Activated naive CD4-positive, alpha-beta T cell treated with anti-CD3 and anti-CD28 coated beads, Interleukin-2, amount 50 U/mL, for 16 hours (primary cell): ENCODE measurements around the gene TRABD2A.
"Not testable (repeated sequence)": the region's sequence is repeated elsewhere in the genome, so short reads cannot be mapped to it uniquely, and the experiment has no call there.

Source experiments
- DNase-seq: peaks from one replicate; pipeline ENCODE4 v3.0.0-alpha.2; 2020

TRABD2A gene

DNA sequence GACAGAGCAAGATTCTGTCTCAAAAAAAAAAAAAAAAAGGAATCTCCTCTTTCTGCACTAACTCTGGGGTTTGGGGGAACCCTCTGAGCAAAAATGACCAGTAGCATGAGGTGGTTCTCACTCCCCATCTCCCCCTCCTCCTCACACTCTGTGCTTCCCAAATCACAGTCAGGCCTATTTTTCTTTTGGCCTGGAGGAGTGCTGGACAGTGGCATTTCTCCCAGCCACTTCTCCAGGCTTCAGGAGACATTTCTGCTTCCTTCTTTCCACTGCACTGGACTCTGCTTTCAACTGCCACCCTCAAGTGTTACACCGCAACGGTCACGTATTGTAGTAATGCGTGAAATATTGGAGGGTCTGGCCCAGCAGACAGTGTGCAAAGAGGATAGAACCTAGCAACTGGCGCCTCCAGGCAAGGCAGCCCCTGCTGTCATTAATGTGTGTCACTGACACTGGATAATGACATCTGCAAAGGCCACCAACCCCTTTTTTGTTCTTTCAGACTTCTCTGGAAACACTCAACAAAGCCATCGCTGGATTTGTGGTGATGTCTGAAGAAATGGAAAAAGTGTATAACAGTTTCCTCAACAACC, 68.9 kb downstream of the TRABD2A start:
- no peak for DNase-seq

DNA sequence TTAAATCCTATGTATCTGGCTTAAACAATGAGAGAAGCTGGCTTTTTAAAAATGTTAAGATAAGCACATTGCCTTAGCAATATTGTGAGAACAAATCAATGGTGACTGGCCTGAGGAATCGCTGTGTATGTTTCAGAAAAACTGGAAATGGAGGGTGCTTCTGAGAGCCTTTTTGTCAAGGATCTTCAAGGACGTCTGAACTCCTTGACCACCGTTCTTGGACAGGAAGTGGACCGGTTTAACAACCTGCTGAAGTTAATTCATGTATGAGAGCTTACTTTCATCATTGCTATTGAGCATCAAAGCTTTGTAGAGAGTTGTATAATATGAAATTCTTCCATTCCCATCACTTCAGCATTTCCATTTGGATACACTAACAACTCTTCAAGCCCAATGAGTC, 72.6 kb downstream of the TRABD2A start:
- DNase-seq = no peak

DNA sequence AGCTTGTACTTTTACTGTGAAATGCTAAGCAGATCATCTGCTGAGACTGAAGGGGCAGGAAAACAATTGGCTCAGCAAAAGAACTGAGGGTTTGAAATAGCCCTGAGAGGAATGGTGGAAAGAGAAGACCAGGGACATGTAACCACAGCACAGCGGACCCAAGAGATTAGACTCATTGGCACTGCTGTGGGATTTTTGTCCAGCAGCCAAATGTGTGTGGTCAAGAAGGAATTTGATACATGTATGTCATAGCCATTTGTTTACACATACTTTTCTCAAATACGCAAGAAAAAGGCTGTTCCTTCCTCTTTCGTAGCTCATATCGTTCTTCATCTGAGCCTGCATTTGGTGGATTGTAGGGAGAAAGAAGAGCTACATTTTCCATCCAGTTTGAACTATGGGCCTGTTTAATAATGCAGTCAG, 73.8 kb downstream of the TRABD2A start:
- no peak for DNase-seq

DNA sequence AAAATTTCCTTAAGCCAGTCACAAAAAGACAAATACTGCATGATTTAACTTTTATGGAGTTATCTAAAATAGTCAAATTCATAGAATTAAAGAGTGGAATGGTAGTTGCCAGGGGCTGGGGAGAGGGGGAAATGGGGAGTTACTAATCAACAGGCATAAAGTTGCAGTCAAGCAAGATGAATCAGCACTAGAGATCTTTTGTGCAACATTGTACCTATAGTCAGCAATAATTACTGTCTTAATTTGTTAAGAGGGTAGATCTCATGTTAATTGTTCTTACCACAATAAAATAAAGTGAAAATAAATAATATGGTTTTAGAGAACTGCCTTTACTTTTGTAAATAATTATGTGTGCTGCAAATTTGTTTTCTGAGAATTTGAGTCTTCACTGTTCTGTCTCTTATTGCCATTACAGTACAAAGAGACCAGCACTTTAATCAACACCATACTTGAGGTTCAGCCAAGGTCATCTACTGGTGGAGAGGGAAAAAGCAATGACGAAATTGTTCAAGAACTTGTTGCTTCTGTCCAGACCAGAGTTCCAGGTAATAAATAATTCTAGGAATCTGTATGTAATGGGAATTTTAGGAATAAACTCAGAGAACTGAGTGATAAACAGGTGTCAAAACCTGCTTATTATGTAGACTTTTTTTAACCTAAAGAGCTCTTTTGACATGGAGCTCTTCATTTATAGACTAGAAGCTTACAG, 75.5 kb downstream of the TRABD2A start:
- DNase-seq = no peak

- no peak for DNase-seq
These were observed 79.1 kb downstream of the TRABD2A start for GRCh38 chr2:84801811-84802210.

DNA sequence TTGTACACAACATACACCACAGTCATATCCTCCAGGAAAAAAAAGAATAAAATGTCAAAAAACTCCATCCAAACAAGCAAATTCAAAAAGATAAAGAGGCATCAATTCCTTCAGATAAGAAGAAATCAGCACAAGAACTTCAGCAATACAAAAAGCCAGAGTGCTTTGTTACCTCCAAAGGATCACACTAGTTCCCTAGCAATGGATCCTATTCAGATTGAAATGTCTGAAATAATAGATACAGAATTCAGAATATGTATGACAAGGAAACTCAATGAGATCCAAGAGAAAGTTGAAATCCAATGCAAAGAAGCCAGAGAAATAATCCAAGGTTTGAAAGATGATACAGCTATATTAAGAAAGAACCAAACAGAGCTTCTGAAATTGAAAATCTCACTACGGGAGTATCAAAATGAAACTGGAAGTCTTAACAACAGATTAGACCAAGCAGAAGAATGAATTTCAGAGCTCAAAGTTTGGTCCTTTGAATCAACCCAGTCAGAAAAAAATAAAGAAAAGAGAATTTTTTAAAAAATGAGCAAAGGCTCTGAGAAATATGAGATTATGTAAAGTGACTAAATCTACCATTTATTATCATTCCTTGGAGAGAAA, 80.6 kb downstream of the TRABD2A start:
- DNase-seq = no peak

- no peak for DNase-seq
These were observed 81.1 kb downstream of the TRABD2A start for GRCh38 chr2:84799772-84800171.

- DNase-seq = no peak
These were observed 83.6 kb downstream of the TRABD2A start for GRCh38 chr2:84797271-84797670.

DNA sequence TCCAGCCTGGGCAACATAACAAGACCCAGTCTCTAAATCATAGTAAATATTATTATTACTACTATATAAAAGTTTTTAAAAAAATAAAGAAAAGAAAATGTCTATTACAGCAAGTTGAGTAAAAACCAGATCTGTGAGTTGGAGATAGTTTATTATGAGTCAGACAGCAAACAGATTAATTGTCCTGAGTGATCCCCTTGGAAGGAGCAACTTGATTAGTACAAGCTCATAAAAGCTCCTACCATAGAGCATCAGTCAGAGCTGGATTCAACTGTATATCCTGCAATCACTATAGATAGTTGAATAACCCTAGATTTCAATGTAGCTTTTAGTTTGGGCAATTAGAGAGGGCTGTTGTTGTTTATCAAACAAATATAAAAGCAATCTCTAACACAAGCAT, 84.1 kb downstream of the TRABD2A start:
- DNase-seq = no peak

DNA sequence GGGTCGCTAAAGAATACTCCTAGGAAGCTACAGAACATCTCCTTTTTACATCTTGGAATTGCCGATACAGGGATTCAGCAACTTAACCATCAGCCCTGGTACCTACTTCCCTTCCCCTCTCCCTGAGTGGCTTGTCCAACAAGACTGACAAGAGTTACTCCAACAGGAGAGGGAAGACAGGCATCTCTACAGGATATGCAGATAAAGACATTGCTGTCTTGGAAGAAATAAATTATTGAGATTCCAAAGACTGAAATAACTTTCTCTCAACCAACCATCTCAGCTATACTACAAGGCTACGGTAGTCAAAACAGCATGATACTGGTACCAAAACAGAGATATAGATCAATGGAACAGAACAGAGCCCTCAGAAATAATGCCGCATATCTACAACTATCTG, 87.2 kb downstream of the TRABD2A start:
- no peak for DNase-seq

GRCh38 chr2:84792856-84793522, 87.9 kb downstream of the TRABD2A start:
- no peak for DNase-seq

DNA sequence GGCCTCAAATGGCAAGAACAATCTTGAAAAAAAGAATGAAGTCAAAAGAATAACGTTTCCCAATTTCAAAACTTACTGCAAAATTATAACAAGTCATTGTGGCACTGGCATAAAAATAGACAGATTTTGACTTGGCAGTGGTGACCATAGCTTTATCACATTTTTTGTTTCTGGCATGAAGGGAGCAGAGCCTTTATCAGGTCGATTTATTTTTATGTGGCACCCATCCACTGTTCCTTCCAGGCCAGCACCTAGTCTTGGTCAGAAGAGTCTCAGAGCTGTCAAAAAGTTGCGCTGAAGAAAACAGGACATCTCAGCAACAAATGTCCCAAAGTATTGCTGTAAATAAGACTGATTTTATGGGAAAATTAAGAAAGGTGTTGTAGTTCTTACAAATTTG, 92.4 kb downstream of the TRABD2A start:
- no peak for DNase-seq

DNA sequence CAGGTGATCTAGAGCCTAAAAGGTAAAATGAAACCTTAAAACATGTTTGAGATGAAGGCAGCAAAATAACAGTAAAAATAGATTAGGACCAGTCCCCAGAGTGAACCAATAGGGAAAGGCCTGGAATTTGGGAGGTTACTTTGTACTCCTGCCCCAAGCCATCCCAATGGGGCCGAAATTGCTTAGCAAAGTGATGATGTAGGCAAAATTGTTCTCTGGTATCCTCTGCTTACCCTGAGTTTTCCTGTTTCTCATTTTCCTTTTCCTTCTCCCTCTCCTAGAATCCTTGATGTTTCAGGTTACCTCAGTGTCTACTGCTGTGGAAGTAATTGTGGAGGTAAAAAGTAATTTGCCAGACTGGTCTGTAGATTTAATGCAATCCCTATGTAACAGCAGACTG, 92.9 kb downstream of the TRABD2A start:
- DNase-seq = no peak

DNA sequence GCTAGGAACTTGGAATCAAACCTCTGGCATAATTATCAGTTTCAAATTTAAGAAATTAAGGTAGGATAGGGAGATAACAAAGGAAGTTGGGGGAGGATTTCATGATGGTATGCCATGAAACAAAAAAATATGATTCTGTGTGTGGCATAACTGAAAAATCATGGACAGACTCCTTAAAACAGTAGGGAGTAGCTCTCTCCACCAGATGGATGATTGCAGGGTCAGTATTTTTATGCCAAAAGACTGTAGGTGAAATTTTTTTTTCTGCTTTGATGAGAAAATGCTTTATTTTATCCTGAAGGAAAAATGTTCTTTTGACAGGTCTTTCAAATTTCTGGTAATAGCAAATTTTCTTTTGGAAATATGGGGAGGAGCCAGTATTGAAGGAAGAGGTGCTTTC, 94.3 kb downstream of the TRABD2A start:
- no peak for DNase-seq

GRCh38 chr2:84785950-84786349, 94.9 kb downstream of the TRABD2A start:
- no peak for DNase-seq

- DNase-seq = no peak
These were observed 98.0 kb downstream of the TRABD2A start for GRCh38 chr2:84782717-84783442.

DNA sequence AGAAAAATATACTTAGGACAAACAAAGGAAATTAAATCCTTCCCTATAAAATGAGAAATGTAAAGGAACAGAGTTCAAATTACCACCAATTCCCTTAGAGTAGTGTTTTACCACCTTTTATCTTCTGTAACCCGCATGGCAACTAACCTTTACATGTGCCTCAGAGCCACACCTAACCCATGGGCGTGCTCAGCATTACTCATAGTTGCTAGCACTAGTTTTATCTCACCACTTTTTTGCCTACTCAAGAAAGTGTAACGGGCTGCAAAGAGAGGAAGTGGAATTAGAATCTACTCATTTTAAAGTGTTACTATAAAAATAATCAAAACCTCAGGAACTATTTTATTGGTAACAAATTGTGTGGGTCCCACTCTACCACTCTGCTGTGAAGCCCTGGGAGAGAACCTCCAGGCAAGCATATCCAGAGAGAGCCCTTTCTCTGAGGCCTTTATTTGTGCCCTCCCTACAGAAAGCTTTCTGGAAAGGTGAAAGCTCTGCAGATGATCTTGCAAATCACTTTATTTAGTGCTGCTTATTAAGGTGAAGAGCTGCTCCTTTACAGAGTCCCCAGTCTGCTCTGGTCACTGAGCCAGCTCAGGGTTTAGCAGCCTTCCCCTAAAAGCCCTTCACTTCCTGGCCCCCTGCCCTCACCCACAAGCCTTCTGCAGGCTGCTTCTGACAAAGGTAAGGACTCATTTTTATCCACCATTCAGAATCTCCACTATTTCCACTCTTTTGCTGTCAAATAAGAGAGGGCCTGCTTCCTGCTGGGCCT, 98.8 kb downstream of the TRABD2A start:
- peak; percentile 65 for DNase-seq

DNA sequence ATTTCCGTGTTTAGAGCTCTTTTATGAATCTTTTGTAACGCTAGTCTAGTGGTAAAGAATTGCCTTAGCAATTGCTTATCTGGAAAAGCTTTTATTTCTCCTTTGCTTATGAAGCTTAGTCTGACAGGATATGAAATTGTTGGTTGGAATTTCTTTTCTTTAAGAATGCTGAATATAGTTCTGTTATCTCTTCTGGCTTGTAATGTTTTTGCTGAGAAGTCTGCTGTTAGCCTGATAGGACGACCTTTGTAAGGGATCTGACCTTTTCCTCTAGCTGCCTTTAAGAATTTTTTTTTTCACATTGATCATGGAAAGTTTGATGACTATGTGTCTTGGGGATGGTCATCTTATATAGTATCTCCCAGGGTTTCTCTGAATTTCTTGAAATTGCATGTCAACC, 101.1 kb downstream of the TRABD2A start:
- no peak for DNase-seq

DNA sequence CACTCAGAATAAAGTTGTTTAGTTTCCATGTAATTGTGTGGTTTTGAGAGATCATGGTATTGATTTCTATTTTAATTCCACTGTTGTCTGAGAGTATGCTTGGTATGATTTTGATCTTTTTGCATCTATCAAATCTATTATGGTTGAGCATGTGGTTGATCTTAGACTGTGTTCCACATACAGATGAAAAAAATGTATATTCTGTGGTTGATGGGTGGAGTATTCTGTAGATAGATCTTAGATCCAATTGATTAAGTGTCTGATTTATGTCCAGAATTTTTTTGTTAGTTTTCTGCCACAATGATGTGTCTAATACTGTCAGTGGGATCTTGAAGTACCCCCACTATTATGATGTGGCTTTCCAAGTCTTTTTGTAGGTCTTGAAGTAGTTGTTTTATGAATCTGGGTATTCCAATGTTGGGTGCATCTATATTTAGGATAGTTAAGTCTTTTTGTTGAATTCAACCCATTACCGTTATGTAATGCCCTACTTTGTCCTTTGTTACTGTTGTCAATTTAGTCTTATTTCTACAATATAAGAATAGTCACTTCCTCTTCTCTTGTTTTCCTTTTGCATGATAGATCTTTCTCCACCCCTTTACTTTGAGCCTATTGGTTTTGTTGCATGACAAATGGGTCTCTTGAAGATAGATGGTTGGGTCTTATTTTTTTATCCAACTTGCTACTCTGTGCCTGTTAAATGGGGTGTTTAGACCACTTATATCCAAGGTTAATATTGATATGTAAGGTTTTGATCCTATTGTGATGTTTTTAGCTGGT, 101.8 kb downstream of the TRABD2A start:
- DNase-seq = no peak

GRCh38 chr2:84776011-84776410, 104.9 kb downstream of the TRABD2A start:
- no peak for DNase-seq

- DNase-seq = not testable (repeated sequence)
These were observed 107.3 kb downstream of the TRABD2A start for GRCh38 chr2:84773562-84773961.
